ENCODE results near the gene NCAPH2. TPM values are rescaled to one million over a fixed set of nuclear protein-coding genes. Genes with fewer than 3 reads are reported as not detected.

The NCAPH2 gene
- 17.5 and 21.6 TPM in 2 replicates for total RNA-seq

DNA sequence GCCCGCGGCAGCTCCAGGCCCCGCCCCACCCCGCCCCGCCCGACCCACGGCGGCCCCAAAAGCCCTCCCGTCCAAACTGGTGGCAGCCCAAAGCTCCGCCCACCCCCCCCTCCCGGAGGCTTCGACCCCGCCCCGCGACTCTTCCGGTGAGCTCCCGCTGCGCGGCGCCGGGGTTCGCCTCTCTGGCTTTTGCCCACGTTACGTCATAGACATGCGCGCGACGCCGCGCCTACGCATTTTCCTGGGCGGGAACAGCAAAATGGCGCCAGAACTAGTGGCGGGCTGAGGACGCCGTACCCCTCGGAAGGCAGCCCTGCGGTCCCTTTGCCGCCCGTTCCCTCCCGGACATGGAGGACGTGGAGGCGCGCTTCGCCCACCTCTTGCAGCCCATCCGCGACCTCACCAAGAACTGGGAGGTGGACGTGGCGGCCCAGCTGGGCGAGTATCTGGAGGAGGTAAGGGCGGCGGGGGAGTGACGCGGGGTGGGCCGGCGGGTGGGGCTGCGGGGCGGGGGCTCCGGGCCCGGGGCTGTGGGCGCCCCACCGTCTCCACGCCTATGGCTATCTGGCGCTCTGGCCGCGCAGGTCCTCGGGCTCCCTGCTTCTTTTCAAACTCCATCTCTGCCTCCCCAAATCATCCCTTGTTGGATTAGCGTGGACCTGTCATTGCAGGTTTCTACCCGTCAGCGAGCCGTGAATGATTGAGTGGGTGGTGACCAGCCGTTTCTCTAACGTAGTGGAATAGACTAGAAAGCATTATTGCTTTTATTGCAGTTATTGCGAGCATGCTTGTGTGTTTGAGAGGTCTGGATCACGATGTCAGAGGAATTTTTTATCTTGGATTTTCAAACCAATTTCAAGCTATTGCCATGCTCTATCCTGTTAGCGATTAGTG lies at the start of gene NCAPH2:
TSS of gene NCAPH2 (plus strand) at position 234 of the 894 bp plus-strand sequence. CDS start at position 348, 114 bp downstream.

DNA sequence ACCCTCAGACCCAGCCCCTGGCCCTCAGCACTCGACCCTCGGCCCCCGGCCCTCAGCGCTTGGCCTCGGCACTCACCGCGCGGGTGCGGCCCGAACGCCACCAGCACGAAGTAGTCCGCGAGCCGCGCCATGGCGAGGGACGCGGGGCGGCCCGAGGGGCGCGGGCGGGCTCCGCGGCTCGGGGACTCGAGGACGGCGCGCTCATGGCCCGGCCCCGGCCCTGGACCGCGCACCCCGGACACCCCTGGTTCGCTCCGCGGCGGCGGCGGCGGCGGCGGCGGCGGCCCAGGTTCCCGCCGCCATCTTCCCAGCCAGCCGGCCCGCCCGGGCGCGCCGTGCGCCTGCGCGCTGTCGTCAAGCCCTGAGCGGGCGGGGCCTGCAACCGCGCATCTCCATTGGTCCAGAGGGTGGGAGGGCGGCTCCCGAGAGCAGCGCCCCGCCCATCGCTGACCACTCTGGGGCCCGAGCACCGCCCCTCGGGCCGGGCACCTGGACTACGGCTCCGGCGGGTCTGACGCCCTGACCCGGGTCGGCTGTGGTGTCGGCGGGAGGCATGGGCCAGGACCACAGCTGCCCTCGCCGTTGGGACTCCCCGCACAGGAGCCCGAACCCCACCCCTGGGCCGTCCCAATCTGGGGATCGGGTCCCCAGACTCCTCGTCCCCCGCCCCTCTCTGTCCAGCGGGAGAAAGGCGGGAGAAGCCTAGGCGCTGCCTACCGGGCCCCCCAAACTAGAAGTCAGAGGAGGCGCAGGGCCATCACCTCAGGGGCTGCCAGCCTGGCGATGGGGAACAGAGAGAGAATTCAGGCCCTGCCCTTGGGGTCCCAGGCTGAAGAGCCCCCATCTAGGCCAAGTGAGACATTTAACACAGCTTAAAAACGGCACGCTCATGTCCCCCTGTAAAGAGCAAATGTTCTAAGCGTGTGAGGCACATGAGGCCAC lies 33.0 kb upstream of the NCAPH2 start, which contains the start of gene SBF1:
TSS of gene SBF1 (minus strand) at position 326 of the 942 bp plus-strand sequence. CDS start at position 131, 195 bp downstream.

GRCh38 chr22:50481440-50482106 lies 26.5 kb upstream of the NCAPH2 start, which contains the start of gene ADM2:
TSS of gene ADM2 (plus strand) at chr22:50481543. CDS start at chr22:50481848, 305 bp downstream.

GRCh38 chr22:50486561-50487289 lies 21.3 kb upstream of the NCAPH2 start, which contains the start of gene MIOX:
TSS of gene MIOX (plus strand) at chr22:50486859. CDS start at chr22:50486898, 39 bp downstream.

GRCh38 chr22:50507421-50507990 lies 518 bp upstream of the NCAPH2 start, which contains the start of gene LMF2:
TSS of gene LMF2 (minus strand) at chr22:50507702. CDS start at chr22:50507675, 27 bp downstream.

DNA sequence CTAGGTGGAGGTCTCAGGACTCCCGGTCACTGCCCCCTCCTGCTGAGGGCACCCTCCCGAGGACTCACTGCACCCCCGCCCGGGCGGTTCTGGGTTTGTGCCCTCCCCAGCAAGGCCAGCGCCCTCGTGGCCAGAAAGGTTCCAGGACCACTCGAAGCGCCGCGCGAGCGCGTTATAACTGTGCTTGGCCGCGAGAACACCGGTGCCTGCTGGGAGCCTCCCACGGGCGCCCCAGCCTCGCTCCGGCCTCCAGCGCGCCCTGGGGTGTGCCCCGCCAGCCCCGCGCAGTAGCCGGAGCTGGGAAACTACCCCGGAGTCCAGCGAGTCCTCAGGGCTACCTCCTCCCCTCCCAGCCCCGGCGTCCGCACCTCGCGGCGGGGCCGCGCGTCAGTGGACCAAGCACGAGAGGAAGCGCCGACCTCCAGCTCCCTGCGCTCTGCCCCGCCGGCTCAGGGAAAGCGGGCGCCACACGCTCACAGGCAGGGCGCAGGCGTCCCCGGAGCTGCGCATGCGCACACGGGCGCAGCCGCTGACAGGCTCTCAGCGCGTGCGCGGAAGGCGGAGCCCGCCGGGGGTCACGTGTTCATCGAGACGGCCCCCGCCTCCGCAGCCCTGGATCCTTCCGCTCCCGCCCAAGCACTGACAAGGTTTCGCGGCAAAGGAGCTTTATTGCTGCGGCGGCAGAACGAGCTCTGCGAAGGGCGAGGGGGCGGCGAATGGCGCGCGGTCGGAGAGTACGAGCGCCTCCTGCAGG lies 17.3 kb downstream of the NCAPH2 start, which contains the start of gene SCO2:
TSS of gene SCO2 (minus strand) at position 495 of the 754 bp plus-strand sequence. CDS start 1,187 bp downstream, outside the sequence.

GRCh38 chr22:50529897-50530579 lies 22.0 kb downstream of the NCAPH2 start, which contains the start of gene TYMP:
TSS of gene TYMP (minus strand) at chr22:50530012. CDS start at chr22:50529709, 303 bp downstream.

GRCh38 chr22:50545522-50546325 lies 37.7 kb downstream of the NCAPH2 start, which contains the start of gene KLHDC7B:
TSS of gene KLHDC7B (plus strand) at chr22:50545899. CDS start at chr22:50546244, 345 bp downstream.

GRCh38 chr22:50562523-50563412 lies 54.7 kb downstream of the NCAPH2 start, which contains the start of gene SYCE3:
TSS of gene SYCE3 (minus strand) at chr22:50562919. CDS start at chr22:50556405, 6,514 bp downstream.

Other genes starting within 250 kb of the NCAPH2 start
- 26.0 and 26.6 TPM in 2 replicates for gene MAPK12, start 246.5 kb upstream of the NCAPH2 start, total RNA-seq
- 9.9 and 11.1 TPM in 2 replicates for gene MAPK11, start 237.8 kb upstream of the NCAPH2 start, total RNA-seq
- gene PLXNB2, start 200.6 kb upstream of the NCAPH2 start, total RNA-seq = 127 and 183 TPM in 2 replicates
- gene DENND6B, start 181.2 kb upstream of the NCAPH2 start, total RNA-seq = 1.8 and 2.4 TPM in 2 replicates
- 44.6 and 45.2 TPM in 2 replicates for gene PPP6R2, start 164.9 kb upstream of the NCAPH2 start, total RNA-seq
- gene SBF1, start 33.2 kb upstream of the NCAPH2 start, total RNA-seq = 46.0 and 79.3 TPM in 2 replicates
- 0.16 and 0.86 TPM in 2 replicates for gene ADM2, start 26.7 kb upstream of the NCAPH2 start, total RNA-seq
- gene MIOX, start 21.4 kb upstream of the NCAPH2 start, total RNA-seq = not detected in 2 replicates
- 19.3 and 20.5 TPM in 2 replicates for gene LMF2, start 522 bp upstream of the NCAPH2 start, total RNA-seq
- 2.6 and 2.8 TPM in 2 replicates for gene SCO2, start 17.4 kb downstream of the NCAPH2 start, total RNA-seq
- gene TYMP, start 21.8 kb downstream of the NCAPH2 start, total RNA-seq = 8.8 and 18.3 TPM in 2 replicates
- gene KLHDC7B, start 37.7 kb downstream of the NCAPH2 start, total RNA-seq = 0.60 TPM in 1 of 2 replicates, not detected in the other
- gene SYCE3, start 54.7 kb downstream of the NCAPH2 start, total RNA-seq = 0.94 TPM in 1 of 2 replicates, not detected in the other
- 0.95 and 4.4 TPM in 2 replicates for gene CPT1B, start 70.2 kb downstream of the NCAPH2 start, total RNA-seq
- gene CHKB, start 74.6 kb downstream of the NCAPH2 start, total RNA-seq = 15.1 and 21.3 TPM in 2 replicates
- gene MAPK8IP2, start 92.6 kb downstream of the NCAPH2 start, total RNA-seq = 0.26 and 0.32 TPM in 2 replicates
- gene ARSA, start 119.9 kb downstream of the NCAPH2 start, total RNA-seq = 11.3 and 11.5 TPM in 2 replicates
- gene SHANK3, start 164.6 kb downstream of the NCAPH2 start, total RNA-seq = 0.32 and 0.43 TPM in 2 replicates
- not detected in 2 replicates for gene ACR, start 230.0 kb downstream of the NCAPH2 start, total RNA-seq

Data from bronchial smooth muscle cell (primary cell).